Right lobe of liver (tissue), 4 donors: Measurements from ENCODE around the gene GPN1.
"Not testable (repeated sequence)": the region's sequence is repeated elsewhere in the genome, so short reads cannot be mapped to it uniquely, and the experiment has no call there.

Experiments used
- POLR2A ChIP-seq: fragments of 450-650 bp; IDR thresholded peaks from one replicate; pipeline ENCODE4 v1.6.1; 2017; ENCODE audit warnings: antibody characterized with exemption, mild to moderate bottlenecking
- TF ChIP-seq, protein P1 (sequence below), 4 donors: fragments of 200-600 bp in 3 of 4; fragments of 450-650 bp in 1 of 4; IDR thresholded peaks; one replicate each; pipeline versions ENCODE4 v1.5.1 to v1.8.0; 2016 to 2022; ENCODE audit warnings: antibody characterized with exemption in 4 of 4, mild to moderate bottlenecking in 2 of 4
- donor health status: DM: no; HTN: no; CAD: no.
- donor health status: DM: no; HTN: no; CAD: no.
- donor health status: DM: no; HTN: yes; CAD: no.

DNA sequence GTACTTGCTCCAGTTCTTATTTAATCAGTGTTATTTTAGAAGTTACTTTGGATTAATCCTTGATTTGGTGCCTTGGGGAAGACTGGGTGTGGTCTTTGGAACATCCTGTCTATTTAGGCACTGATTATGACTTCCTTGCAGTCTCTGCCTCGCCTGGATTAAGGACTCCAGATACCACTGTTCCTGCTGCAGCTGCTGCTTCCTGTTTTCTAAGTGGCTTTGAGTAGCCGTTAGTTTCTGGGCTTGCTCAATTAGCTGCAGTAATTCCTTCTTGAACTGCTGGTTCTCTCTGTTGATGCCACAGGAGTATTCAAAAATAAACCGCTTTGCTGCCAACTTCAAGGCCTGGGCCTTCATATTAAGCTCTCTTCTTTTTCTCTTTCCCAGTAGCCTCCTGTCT lies 1.9 kb upstream of the GPN1 start:
- TF ChIP-seq, protein P1, sequence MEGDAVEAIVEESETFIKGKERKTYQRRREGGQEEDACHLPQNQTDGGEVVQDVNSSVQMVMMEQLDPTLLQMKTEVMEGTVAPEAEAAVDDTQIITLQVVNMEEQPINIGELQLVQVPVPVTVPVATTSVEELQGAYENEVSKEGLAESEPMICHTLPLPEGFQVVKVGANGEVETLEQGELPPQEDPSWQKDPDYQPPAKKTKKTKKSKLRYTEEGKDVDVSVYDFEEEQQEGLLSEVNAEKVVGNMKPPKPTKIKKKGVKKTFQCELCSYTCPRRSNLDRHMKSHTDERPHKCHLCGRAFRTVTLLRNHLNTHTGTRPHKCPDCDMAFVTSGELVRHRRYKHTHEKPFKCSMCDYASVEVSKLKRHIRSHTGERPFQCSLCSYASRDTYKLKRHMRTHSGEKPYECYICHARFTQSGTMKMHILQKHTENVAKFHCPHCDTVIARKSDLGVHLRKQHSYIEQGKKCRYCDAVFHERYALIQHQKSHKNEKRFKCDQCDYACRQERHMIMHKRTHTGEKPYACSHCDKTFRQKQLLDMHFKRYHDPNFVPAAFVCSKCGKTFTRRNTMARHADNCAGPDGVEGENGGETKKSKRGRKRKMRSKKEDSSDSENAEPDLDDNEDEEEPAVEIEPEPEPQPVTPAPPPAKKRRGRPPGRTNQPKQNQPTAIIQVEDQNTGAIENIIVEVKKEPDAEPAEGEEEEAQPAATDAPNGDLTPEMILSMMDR (IDR thresholded peaks at IDR 0.05): not testable (repeated sequence)
- not testable (repeated sequence) for TF ChIP-seq POLR2A
